Nephron (organoid): ENCODE data around the gene ANKRD11.

Source experiments
- H3K27ac Mint-ChIP-seq, 3 experiments: 2 replicates each; pipeline ENCODE4 v1.8.0; 2020; ENCODE audit warnings: mixed read lengths in 3 of 3, mild to moderate bottlenecking in 2 of 3, moderate library complexity in 1 of 3
- H3K27me3 Mint-ChIP-seq: 2 replicates; pipeline ENCODE4 v1.8.0; 2021; ENCODE audit warnings: low read depth, mild to moderate bottlenecking, moderate library complexity, mixed read lengths
- H3K36me3 Mint-ChIP-seq: 2 replicates; pipeline ENCODE4 v1.8.0; 2020; ENCODE audit warnings: low read depth, mixed read lengths
- H3K4me1 Mint-ChIP-seq: 2 replicates; pipeline ENCODE4 v1.8.0; 2020; ENCODE audit warnings: mixed read lengths
- H3K4me3 Mint-ChIP-seq, 3 experiments: 2 replicates each; pipeline ENCODE4 v1.8.0; 2020; ENCODE audit warnings: mild to moderate bottlenecking in 3 of 3, mixed read lengths in 3 of 3, moderate library complexity in 2 of 3
- H3K9me3 Mint-ChIP-seq: 2 replicates; pipeline ENCODE4 v1.8.0; 2020; ENCODE audit warnings: mixed read lengths
- CTCF ChIP-seq, 3 experiments: fragments of 200-600 bp; sonication (generic); IDR thresholded peaks; one replicate each; pipeline ENCODE4 v1.5.0; 2021; ENCODE audit warnings: antibody characterized with exemption in 3 of 3; ENCODE audit not compliant: unreplicated experiment in 3 of 3

Gene ANKRD11

DNA sequence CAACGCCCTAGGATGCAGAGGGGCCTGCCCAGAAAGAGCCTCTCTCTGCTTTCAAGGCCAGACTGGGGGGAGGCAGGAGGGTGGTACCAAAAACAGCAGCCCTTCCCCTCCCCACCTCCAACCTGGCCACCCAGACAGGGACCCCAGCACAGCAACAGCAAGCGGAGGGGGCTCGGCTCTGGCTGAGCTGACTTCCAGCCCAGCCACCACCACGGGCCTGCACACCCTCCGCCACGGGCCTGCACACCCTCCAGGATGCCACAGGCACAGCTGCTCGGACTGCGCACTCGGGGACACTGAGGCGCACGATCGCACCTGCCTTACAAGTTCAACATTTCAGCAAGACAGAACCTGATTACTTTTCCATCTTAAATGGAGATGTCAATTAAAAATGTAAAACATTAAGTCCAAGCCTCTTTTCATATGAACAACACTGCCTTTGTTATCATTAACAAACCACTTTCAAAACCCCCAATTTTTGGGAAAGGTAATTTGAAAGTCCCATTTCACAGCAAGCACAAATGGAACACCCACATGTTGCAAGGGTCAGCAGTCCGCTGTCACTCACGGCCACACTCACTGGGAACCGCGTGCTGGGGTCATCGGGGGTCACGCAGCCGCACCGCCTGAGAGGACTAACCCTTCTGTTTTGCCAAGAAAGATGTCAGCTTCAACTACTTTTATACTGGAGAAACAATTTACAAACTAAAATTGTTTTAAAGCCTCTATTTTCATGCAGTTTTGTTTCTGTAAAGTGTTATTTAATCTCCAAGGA, 76.4 kb downstream of the ANKRD11 start:
- Mint-ChIP-seq H3K4me3 (no peak overlapping the region), H3K4me1 (peaks cover 65% of the 10 kb centered on the region), H3K27ac (peak overlapping the region; percentile 35 to 72 (median 44)), H3K9me3 (no peaks in the 10 kb centered on the region), H3K27me3 (no peaks in the 10 kb centered on the region), H3K36me3 (peaks cover 12% of the 10 kb centered on the region)
- no peak for TF ChIP-seq CTCF (IDR thresholded peaks at IDR 0.05; ENCODE audit: unreplicated experiment in 3 of 3)

DNA sequence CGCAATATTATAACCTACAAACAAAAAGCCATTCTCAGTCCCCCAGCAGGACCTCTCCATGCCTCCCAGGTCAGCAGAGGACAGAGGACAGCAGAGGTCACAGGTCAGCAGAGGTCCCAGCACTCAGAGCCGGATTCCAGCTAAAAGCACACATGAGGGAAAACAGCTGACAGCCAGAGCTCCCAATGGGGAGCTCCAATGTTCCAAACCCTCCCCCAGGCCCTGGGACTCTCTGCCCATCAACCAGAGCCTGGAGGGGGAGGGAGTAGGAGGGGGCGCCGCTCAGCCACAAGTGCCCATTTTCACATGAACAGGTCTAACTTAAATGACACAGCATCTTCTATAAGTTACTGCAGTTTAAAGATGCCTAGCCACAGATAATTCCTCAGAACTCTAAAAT, 77.5 kb downstream of the ANKRD11 start:
- Mint-ChIP-seq H3K9me3 (no peaks in the 10 kb centered on the region), H3K27me3 (no peaks in the 10 kb centered on the region), H3K36me3 (peaks cover 12% of the 10 kb centered on the region), H3K4me1 (peaks cover 72% of the 10 kb centered on the region), H3K27ac (peak overlapping the region; percentile 59 to 77 (median 60)), H3K4me3 (peak overlapping the region in 2 of 3 experiments; percentile 51 to 56)
- no peak for TF ChIP-seq CTCF (IDR thresholded peaks at IDR 0.05; ENCODE audit: unreplicated experiment in 3 of 3)

- Mint-ChIP-seq H3K4me3 (peak overlapping the region in 2 of 3 experiments; percentile 3 to 46), H3K4me1 (peaks cover 77% of the 10 kb centered on the region), H3K36me3 (peaks cover 3% of the 10 kb centered on the region), H3K9me3 (no peaks in the 10 kb centered on the region), H3K27ac (peak overlapping the region; percentile 76 to 82 (median 80)), H3K27me3 (no peaks in the 10 kb centered on the region)
- no peak for TF ChIP-seq CTCF (IDR thresholded peaks at IDR 0.05; ENCODE audit: unreplicated experiment in 3 of 3)
Observed at GRCh38 chr16:89411335-89411850, 79.0 kb downstream of the ANKRD11 start.

GRCh38 chr16:89410794-89411309, 79.5 kb downstream of the ANKRD11 start:
- H3K4me3 Mint-ChIP-seq = peak overlapping the region in 1 of 3 experiments; percentile 46
- H3K9me3 Mint-ChIP-seq = no peaks in the 10 kb centered on the region
- H3K27ac Mint-ChIP-seq = peak overlapping the region; percentile 76 to 82 (median 80)
- peaks cover 77% of the 10 kb centered on the region for H3K4me1 Mint-ChIP-seq
- no peak for TF ChIP-seq CTCF (IDR thresholded peaks at IDR 0.05; ENCODE audit: unreplicated experiment in 3 of 3)
- H3K36me3 Mint-ChIP-seq = peaks cover 1% of the 10 kb centered on the region
- no peaks in the 10 kb centered on the region for H3K27me3 Mint-ChIP-seq

- Mint-ChIP-seq H3K4me3 (no peak overlapping the region), H3K27ac (peak overlapping the region; percentile 76 to 82 (median 80)), H3K36me3 (no peaks in the 10 kb centered on the region), H3K27me3 (no peaks in the 10 kb centered on the region), H3K4me1 (peaks cover 76% of the 10 kb centered on the region), H3K9me3 (no peaks in the 10 kb centered on the region)
- no peak for TF ChIP-seq CTCF (IDR thresholded peaks at IDR 0.05; ENCODE audit: unreplicated experiment in 3 of 3)
Observed at GRCh38 chr16:89410322-89410721, 80.0 kb downstream of the ANKRD11 start.
